Hematopoietic multipotent progenitor cell treated with erythropoietin and hydrocortisone succinate and interleukin-3 and kit ligand, for 15 days (in vitro differentiated cells): ENCODE measurements around the gene NDUFA11.
"Not testable (repeated sequence)": the region's sequence is repeated elsewhere in the genome, so short reads cannot be mapped to it uniquely, and the experiment has no call there.

Source experiments
- DNase-seq: peaks from one replicate; pipeline ENCODE4 v3.0.0-alpha.2; 2015; ENCODE audit warnings: low spot score

NDUFA11 gene

DNA sequence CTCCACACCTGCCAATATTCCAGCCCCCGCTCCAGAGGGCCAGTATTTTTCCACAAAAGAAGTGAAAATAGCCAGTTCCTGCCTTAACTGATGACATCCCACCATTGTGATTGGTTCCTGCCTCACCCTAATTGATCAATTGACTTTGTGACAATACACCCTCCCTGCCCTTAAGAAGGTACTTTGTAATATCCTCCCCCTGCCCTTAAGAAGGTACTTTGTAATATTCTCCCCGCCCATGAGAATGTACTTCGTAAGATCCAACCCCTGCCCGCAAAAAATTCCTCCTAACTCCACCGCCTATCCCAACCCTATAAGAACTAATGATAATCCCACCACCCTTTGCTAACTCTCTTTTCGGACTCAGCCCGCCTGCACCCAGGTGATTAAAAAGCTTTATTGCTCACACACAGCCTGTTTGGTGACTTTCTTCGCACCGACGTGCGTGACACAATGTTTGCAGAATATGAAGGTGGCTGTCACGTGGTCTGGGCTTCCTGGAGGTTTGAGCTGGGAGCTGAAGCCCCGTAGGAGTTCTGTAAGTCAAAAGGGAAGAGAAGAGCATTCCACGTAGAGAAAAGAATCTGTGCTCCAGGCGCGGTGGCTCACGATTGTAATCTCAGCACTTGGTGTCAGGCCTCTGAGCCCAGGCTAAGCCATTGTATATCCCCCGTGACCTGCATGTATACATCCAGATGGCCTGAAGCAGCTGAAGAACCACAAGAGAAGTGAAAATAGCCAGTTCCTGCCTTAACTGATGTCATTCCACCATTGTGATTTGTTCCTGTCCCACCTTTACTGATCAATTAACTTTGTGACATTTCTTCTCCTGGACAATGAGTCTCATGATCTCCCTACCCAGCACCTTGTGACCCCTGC lies 46.1 kb downstream of the NDUFA11 start:
- no peak for DNase-seq

DNA sequence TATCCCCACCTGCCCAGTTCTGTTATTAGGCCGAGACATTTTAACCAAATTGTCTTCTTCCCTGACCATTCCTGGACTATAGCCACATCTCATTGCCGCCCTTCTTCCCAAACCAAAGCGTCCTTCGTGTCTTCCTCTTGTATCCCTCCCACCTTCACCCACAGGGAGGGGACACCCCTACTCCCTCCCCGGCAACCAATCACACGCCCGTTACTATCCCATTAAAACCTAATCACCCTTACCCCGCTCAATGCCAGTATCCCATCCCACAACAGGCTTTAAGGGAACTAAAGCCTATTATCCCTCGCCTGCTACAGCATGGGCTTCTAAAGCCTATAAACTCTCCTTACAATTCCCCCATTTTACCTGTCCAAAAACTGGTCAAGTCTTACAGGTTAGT lies 48.4 kb downstream of the NDUFA11 start:
- DNase-seq = not testable (repeated sequence)

DNA sequence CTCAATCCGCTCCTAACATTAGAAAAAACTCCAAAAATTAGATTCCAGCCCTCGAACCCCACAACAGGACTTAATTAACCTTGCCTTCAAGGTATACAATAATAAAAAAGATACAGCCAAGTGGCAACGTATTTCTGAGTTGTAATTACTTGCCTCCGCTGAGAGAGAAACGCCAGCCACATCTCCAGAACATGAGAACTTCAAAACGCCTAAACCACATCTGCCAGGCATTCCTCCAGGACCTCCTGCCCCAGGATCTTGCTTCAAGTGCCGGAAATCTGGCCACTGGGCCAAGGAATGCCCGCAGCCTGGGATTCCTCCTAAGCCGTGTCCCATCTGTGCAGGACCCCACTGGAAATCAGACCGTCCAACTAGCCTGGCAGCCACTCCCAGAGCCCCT lies 49.5 kb downstream of the NDUFA11 start:
- not testable (repeated sequence) for DNase-seq

DNA sequence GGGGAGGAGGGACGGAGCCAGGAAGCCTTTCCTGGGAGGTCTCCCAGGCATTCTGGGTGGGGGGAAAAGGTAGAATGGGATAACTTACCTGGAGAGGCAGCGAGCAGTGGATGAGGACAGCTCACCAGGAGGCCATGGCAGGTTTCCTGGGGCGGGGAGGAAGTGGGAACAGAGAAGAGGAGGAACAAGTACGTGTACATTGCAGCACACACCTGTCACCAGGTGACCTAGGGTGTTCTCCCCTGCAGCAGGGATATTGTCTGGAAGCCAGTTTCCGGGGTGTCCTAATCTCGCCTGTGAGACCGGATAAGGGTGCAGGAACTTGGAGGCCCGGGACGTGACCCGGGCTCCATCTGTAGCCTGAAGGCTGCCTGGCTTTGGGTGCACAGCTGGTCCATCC lies 52.3 kb downstream of the NDUFA11 start, which contains the start of gene FUT3:
TSS of gene FUT3 (minus strand) at position 148 of the 400 bp plus-strand sequence.
- DNase-seq = no peak

DNA sequence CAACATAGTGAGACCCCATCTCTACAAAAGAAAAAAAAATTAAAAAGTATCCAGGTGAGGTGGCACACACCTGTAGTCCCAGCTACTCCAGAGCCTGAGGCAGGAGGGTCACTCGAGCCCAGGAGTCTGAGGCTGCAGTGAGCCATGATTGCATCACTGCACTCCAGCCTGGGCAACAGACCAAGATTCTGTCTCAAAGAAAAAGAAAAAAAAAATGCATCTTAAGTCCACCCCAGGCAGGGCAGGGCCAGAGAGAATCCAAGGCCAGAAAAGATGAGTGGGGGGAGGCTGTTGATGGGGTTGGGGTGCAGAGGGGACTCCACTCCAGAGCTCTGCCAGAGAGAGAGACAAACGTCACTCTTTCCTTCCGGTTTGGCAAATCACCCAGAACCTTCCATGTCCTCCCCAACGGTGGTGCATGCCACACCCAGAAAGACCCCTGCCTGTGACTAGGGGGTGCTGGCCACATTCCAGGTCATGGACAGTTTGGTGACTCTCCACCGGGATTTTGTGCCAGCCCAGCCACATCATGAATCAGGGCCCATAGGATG lies 52.8 kb downstream of the NDUFA11 start:
- DNase-seq = no peak

DNA sequence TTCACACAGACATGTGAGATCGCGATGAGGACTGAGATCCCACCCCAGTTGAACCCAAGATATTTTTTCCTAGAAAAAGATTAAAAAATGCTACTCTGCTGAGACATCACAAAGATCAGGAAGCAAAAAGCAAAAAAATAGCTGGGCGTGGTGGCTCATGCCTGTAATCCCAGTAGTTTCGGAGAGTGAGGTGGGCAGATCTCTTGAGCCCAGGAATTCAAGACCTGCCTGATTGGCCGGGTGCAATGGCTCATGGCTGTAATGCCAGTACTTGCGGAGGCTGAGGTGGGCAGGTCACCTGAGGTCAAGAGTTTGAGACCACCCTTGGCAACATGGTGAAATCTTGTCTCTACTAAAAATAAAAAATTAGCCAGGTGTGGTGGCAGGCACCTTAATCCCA lies 53.4 kb downstream of the NDUFA11 start:
- DNase-seq = no peak

DNA sequence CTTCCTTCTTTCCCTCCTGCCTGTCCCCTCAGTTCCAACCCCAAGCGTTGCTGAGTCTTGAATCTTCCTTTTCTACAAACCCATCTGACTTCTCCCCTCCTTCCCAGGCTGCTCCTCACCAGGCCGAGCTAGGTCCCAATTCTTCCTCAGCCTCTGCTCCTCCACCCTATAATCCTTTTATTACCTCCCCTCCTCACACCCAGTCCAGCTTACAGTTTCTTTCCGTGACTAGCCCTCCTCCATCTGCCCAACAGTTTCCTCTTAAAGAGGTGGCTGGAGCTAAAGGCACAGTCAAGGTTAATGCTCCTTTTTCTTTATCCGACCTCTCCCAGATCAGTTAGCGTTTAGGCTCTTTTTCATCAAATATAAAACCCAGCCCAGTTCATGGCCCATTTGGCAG lies 55.0 kb downstream of the NDUFA11 start:
- DNase-seq = not testable (repeated sequence)

DNA sequence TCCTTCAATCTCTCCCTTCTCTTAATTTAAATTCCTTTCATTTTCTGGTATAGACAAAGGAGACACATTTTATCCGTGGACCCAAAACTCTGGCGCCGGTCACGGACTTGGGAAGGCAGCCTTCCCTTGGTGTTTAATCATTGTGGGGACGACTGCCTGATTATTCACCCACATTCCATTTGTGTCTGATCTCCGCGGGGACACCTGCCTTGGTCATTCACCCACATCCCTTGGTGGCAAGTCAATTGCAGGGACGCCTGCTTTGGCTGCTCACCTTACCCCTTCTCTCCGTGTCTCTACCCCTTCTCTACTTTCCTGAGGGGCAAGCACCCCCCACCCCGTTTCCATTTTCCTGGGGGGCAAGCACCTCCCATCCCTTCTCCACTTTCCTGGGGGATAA lies 55.7 kb downstream of the NDUFA11 start:
- not testable (repeated sequence) for DNase-seq
